Transverse colon (tissue), 4 donors: Measurements from ENCODE around the gene TNN. TPM values are rescaled to one million over a fixed set of nuclear protein-coding genes. Genes with fewer than 3 reads are reported as not detected.

Experiments
- DNase-seq: peaks from one replicate; pipeline ENCODE4 v3.0.0-alpha.2; 2019
- H3K27ac ChIP-seq, 4 donors: fragments of 200-600 bp; sonication (generic); 2 replicates each; pipeline ENCODE4 v1.5.1; 2016 to 2018; ENCODE audit warnings: inconsistent platforms in 4 of 4
- H3K27me3 ChIP-seq: fragments of 200-600 bp; sonication (generic); 2 replicates; pipeline ENCODE4 v1.5.1; 2017; ENCODE audit warnings: inconsistent platforms
- H3K36me3 ChIP-seq, 4 donors: fragments of 200-600 bp; sonication (generic); 2 replicates each; pipeline ENCODE4 v1.5.1; 2017 to 2019; ENCODE audit warnings: inconsistent platforms in 4 of 4
- H3K4me1 ChIP-seq, 4 donors: fragments of 200-600 bp; sonication (generic); 2 replicates each; pipeline ENCODE4 v1.5.1; 2017 to 2020; ENCODE audit warnings: inconsistent platforms in 4 of 4
- H3K4me3 ChIP-seq, 4 donors: fragments of 200-600 bp; sonication (generic); 1 replicate in 1 of 4; 2 replicates in 3 of 4; pipeline versions ENCODE4 v1.5.1 to v1.6.1; 2017 to 2019; ENCODE audit warnings: inconsistent platforms in 4 of 4
- H3K9me3 ChIP-seq, 2 donors: fragments of 200-600 bp; sonication (generic); 2 replicates each; pipeline ENCODE4 v1.5.1; 2017 to 2019; ENCODE audit warnings: inconsistent platforms in 2 of 2
- CTCF ChIP-seq, 5 experiments: fragments of 200-600 bp in 3 of 5; fragments of 450-650 bp in 2 of 5; sonication (generic) in 3 of 5; IDR thresholded peaks; 1 replicate in 2 of 5; 2 replicates in 3 of 5; pipeline ENCODE4 v1.5.1; 2016 to 2017; ENCODE audit warnings: antibody characterized with exemption in 5 of 5, inconsistent platforms in 3 of 5, mild to moderate bottlenecking in 2 of 5, moderate library complexity in 1 of 5
- EP300 ChIP-seq: sonication (generic); formaldehyde crosslinking; IDR thresholded peaks from one replicate; pipeline ENCODE4 v1.6.1; 2017; ENCODE audit warnings: antibody characterized with exemption, low read depth
- POLR2A ChIP-seq: fragments of 450-650 bp; IDR thresholded peaks from one replicate; pipeline ENCODE4 v1.6.1; 2016; ENCODE audit warnings: antibody characterized with exemption, mild to moderate bottlenecking, moderate library complexity
- POLR2AphosphoS5 ChIP-seq, 3 donors: sonication (generic); formaldehyde crosslinking; IDR thresholded peaks; one replicate each; pipeline ENCODE4 v1.6.1; 2016; ENCODE audit warnings: antibody characterized with exemption in 3 of 3
- WGBS, 2 donors: methylation state at CpG; one replicate each; pipeline ENCODE4 v1.1.5; 2018; ENCODE audit warnings: low coverage in 1 of 2; 5-methylcytosine and 5-hydroxymethylcytosine counted together
- in situ Hi-C, 4 donors: fragments of 200-750 bp; cut with MboI; loops; one replicate each; pipeline versions ENCODE4 v1.15.0 to v1.15.1; 2017; ENCODE audit warnings: low sequenced_read_pairs in 3 of 4, low pct_ligation_motif_present in 1 of 4, low pct_unique_long_range_greater_than_20kb in 1 of 4
- intact Hi-C: fragments of 100-400 bp; cut with DNase I; formaldehyde crosslinking; loops from one replicate; pipeline ENCODE4 v1.15.1; 2023; ENCODE audit warnings: low total_unique reads
- total RNA-seq, 4 donors: library from RNA; depleted of rRNA; stranded (reverse); fragments of >200 nt; gene quantifications; one replicate each; pipeline ENCODE4 v1.1.0, GENCODE V29; 2016

TNN gene
- total RNA-seq, 4 donors from 2014 or later: 0.14 TPM; not detected in 3

GRCh38 chr1:175116210-175116798, 48.7 kb downstream of the TNN start:
- WGBS, 2 donors: 95% methylated on average over 1 of the region's 1 CpG; no CpG with 5 or more reads in 1 of the 2 donors
- H3K4me3 ChIP-seq: no peak overlapping the region
- H3K27ac ChIP-seq: no peak overlapping the region
- in situ Hi-C loops (no loop called here), intact Hi-C loops (no loop called here)
- H3K4me1 ChIP-seq: no peaks in the 10 kb centered on the region
- no peaks in the 10 kb centered on the region for H3K27me3 ChIP-seq
- TF ChIP-seq CTCF (IDR thresholded peaks at IDR 0.05): no peak
- no peak for TF ChIP-seq POLR2AphosphoS5 (IDR thresholded peaks at IDR 0.05)
- TF ChIP-seq POLR2A: no peak
- TF ChIP-seq EP300: no peak
- peaks cover 9 to 10% of the 10 kb centered on the region in 2 donors for H3K9me3 ChIP-seq
- H3K36me3 ChIP-seq: no peaks in the 10 kb centered on the region
- DNase-seq: no peak

GRCh38 chr1:175116903-175117302, 49.3 kb downstream of the TNN start:
- WGBS, 2 donors: 82% methylated on average over 11 of the region's 11 CpGs; no CpG with 5 or more reads in 1 of the 2 donors
- no peak for DNase-seq
- in situ Hi-C loops: no loop called here
- Histone ChIP-seq H3K27ac (no peak overlapping the region), H3K36me3 (no peaks in the 10 kb centered on the region), H3K4me1 (no peaks in the 10 kb centered on the region), H3K4me3 (no peak overlapping the region), H3K9me3 (peaks cover 9 to 10% of the 10 kb centered on the region in 2 donors), H3K27me3 (no peaks in the 10 kb centered on the region)
- intact Hi-C loops: no loop called here
- no peak for TF ChIP-seq POLR2AphosphoS5 (IDR thresholded peaks at IDR 0.05)
- TF ChIP-seq POLR2A: no peak
- no peak for TF ChIP-seq EP300
- no peak for TF ChIP-seq CTCF (IDR thresholded peaks at IDR 0.05)

- no peaks in the 10 kb centered on the region for H3K27me3 ChIP-seq
- WGBS, 2 donors: 76 to 80% methylated on average over 6 to 13 of the region's 13 CpGs
- H3K4me3 ChIP-seq: no peak overlapping the region
- intact Hi-C loops (no loop called here), in situ Hi-C loops (no loop called here)
- H3K27ac ChIP-seq: no peak overlapping the region
- no peaks in the 10 kb centered on the region for H3K36me3 ChIP-seq
- TF ChIP-seq POLR2A: no peak
- TF ChIP-seq CTCF (IDR thresholded peaks at IDR 0.05): no peak
- no peak for TF ChIP-seq POLR2AphosphoS5 (IDR thresholded peaks at IDR 0.05)
- no peak for TF ChIP-seq EP300
- no peaks in the 10 kb centered on the region for H3K4me1 ChIP-seq
- no peaks in the 10 kb centered on the region for H3K9me3 ChIP-seq
- DNase-seq: no peak
Measured at GRCh38 chr1:175118375-175119367, 51.0 kb downstream of the TNN start.

- WGBS, 2 donors: 91% methylated on average over 1 of the region's 1 CpG; no CpG with 5 or more reads in 1 of the 2 donors
Measured at GRCh38 chr1:175120511-175120910, 52.9 kb downstream of the TNN start.

More at GRCh38 chr1:175120511-175120910, 52.9 kb downstream of the TNN start:
- Histone ChIP-seq H3K9me3 (no peaks in the 10 kb centered on the region), H3K4me3 (no peak overlapping the region), H3K27me3 (no peaks in the 10 kb centered on the region), H3K27ac (no peak overlapping the region), H3K36me3 (no peaks in the 10 kb centered on the region), H3K4me1 (peaks cover 0 to 3% (median 0%) of the 10 kb centered on the region in 4 donors)
- TF ChIP-seq CTCF (IDR thresholded peaks at IDR 0.05): no peak
- no peak for TF ChIP-seq POLR2AphosphoS5 (IDR thresholded peaks at IDR 0.05)
- no peak for TF ChIP-seq POLR2A
- TF ChIP-seq EP300: no peak
- no peak for DNase-seq
- in situ Hi-C loops (loop anchor here in 2 of 4 donors (10.0 kb wide), 1 partner anchor 86 kb away; no protein-coding TSS in a partner anchor), intact Hi-C loops (loop anchor here (10.0 kb wide), 1 partner anchor 86 kb away; no protein-coding TSS in a partner anchor)
